HCT116 (cell line): ENCODE data around the gene FSTL4. TPM values are rescaled to one million over a fixed set of nuclear protein-coding genes. Genes with fewer than 3 reads are reported as not detected.

Experiments used
- ATAC-seq: fragments of 200-7000 bp; cut with Tn5 transposase; 2 replicates; pipeline ENCODE4 v1.9.1; 2020; ENCODE audit warnings: mild to moderate bottlenecking, moderate library complexity
- BruUV-seq: library from RNA; stranded (reverse); fragments of 400-500 nt; replicated peaks from 2 replicates; lab custom pipeline; 2021; lab: Mats Ljungman, UMichigan
- CTCF ChIA-PET: fragments of 300-600 bp; sonication (Branson Sonifier 250); formaldehyde crosslinking; loops from one replicate; lab custom pipeline; 2021; ENCODE audit warnings: antibody characterized with exemption; lab: Charles Lee
- POLR2A ChIA-PET: fragments of 300-600, 350-600 bp; sonication (Branson Sonifier 250); formaldehyde crosslinking; loops from one replicate; lab custom pipeline; 2021; ENCODE audit warnings: antibody characterized with exemption; lab: Charles Lee
- RAD21 ChIA-PET, 2 experiments: fragments of 300-600 bp; sonication (Branson Sonifier 250); formaldehyde crosslinking; loops; one replicate each; lab custom pipeline; 2023; ENCODE audit warnings: low total read pairs in 2 of 2; ENCODE audit not compliant: uncharacterized antibody in 2 of 2, unreplicated experiment in 2 of 2, low non-redundant PET in 1 of 2; lab: Charles Lee
- DNase-seq: peaks from one replicate; pipeline ENCODE4 v3.0.0-alpha.2; 2010; ENCODE audit warnings: low read depth, low spot score
- H2AFZ ChIP-seq: fragments of 200-600 bp; shearing (Covaris generic), sonication (generic); 2 replicates; pipeline ENCODE4 v1.6.1; 2017; ENCODE audit warnings: low read depth, mixed run types, mixed read lengths, antibody characterized with exemption, low read length; ENCODE audit not compliant: poor library complexity, severe bottlenecking
- H3K27ac ChIP-seq: 2 replicates; pipeline ENCODE4 v1.5.1; 2012; ENCODE audit warnings: low read depth, low read length
- H3K27me3 ChIP-seq: fragments of 200-600 bp; sonication (generic); 2 replicates; pipeline ENCODE4 v1.6.1; 2016; ENCODE audit warnings: mixed run types, low read length, mixed read lengths; ENCODE audit not compliant: insufficient read depth
- H3K36me3 ChIP-seq, 2 experiments: fragments of 200-500 bp in 1 of 2; fragments of 200-600 bp in 1 of 2; sonication (Bioruptor generic) in 1 of 2; sonication (generic) in 1 of 2; 2 replicates each; pipeline versions ENCODE4 v1.5.1 to v1.6.1; 2014 to 2016; ENCODE audit warnings: low read length in 2 of 2, inconsistent platforms in 1 of 2, mixed read lengths in 1 of 2, mixed run types in 1 of 2; ENCODE audit not compliant: insufficient read depth in 2 of 2, control insufficient read depth in 1 of 2
- H3K4me1 ChIP-seq, 2 experiments: fragments of 200-600 bp in 1 of 2; sonication (generic) in 1 of 2; 2 replicates each; pipeline versions ENCODE4 v1.5.1 to v1.6.1; 2012 to 2017; ENCODE audit warnings: low read length in 2 of 2, inconsistent platforms in 1 of 2, mild to moderate bottlenecking in 1 of 2, mixed read lengths in 1 of 2, mixed run types in 1 of 2, moderate library complexity in 1 of 2; ENCODE audit not compliant: insufficient read depth in 2 of 2, control insufficient read depth in 1 of 2
- H3K4me2 ChIP-seq: fragments of 200-600 bp; sonication (generic); 2 replicates; pipeline ENCODE4 v1.6.1; 2017; ENCODE audit warnings: mixed run types, low read length, mixed read lengths
- H3K4me3 ChIP-seq, 2 experiments: fragments of 200-600 bp in 1 of 2; sonication (generic) in 1 of 2; replicated peaks in 1 of 2; 2 replicates each; pipeline ENCODE4 v1.5.1; 2011 to 2016; ENCODE audit warnings: low read length in 2 of 2, control low read depth in 1 of 2, low read depth in 1 of 2, mild to moderate bottlenecking in 1 of 2, mixed read lengths in 1 of 2, mixed run types in 1 of 2
- H3K79me2 ChIP-seq: fragments of 200-600 bp; sonication (generic); 2 replicates; pipeline ENCODE4 v1.6.1; 2017; ENCODE audit warnings: mild to moderate bottlenecking, mixed run types, low read length, moderate library complexity, mixed read lengths; ENCODE audit not compliant: insufficient read depth
- H3K9ac ChIP-seq: fragments of 200-600 bp; sonication (generic); 2 replicates; pipeline ENCODE4 v1.6.1; 2016; ENCODE audit warnings: low read length, mixed read lengths
- H3K9me2 ChIP-seq: fragments of 200-600 bp; sonication (generic), shearing (Covaris generic); 2 replicates; pipeline ENCODE4 v1.6.1; 2017; ENCODE audit warnings: mixed run types, mild to moderate bottlenecking, moderate library complexity; ENCODE audit not compliant: insufficient read depth
- H3K9me3 ChIP-seq, 2 experiments: fragments of 200-500 bp in 1 of 2; fragments of 200-600 bp in 1 of 2; sonication (Bioruptor generic) in 1 of 2; sonication (generic) in 1 of 2; 2 replicates each; pipeline ENCODE4 v1.6.1; 2014 to 2017; ENCODE audit warnings: low read length in 2 of 2, mixed read lengths in 2 of 2, inconsistent platforms in 1 of 2, low read depth in 1 of 2, mild to moderate bottlenecking in 1 of 2, mixed run types in 1 of 2, moderate library complexity in 1 of 2; ENCODE audit not compliant: control insufficient read depth in 1 of 2, insufficient read depth in 1 of 2
- H4K20me1 ChIP-seq: fragments of 200-600 bp; sonication (generic), shearing (Covaris generic); 2 replicates; pipeline ENCODE4 v1.6.1; 2017; ENCODE audit warnings: mixed run types, mild to moderate bottlenecking, moderate library complexity; ENCODE audit not compliant: insufficient read depth
- ELF1 ChIP-seq: IDR thresholded peaks from 2 replicates; pipeline ENCODE4 v1.6.1; 2012; ENCODE audit warnings: low read depth, borderline replicate concordance
- MAX ChIP-seq: IDR thresholded peaks from 2 replicates; pipeline ENCODE4 v1.6.1; 2012
- POLR2A ChIP-seq: IDR thresholded peaks from 2 replicates; pipeline ENCODE4 v1.7.0; 2011; ENCODE audit warnings: borderline replicate concordance; ENCODE audit not compliant: insufficient read depth, insufficient read length; ENCODE audit errors: extremely low read depth
- RAD21 ChIP-seq: IDR thresholded peaks from 2 replicates; pipeline ENCODE4 v1.6.1; 2012; ENCODE audit warnings: low read depth, mild to moderate bottlenecking
- REST ChIP-seq: IDR thresholded peaks from 2 replicates; pipeline ENCODE4 v1.6.1; 2012; ENCODE audit warnings: low read depth
- SIN3A ChIP-seq: IDR thresholded peaks from 2 replicates; pipeline ENCODE4 v1.6.1; 2012; ENCODE audit warnings: low read depth
- SRF ChIP-seq: IDR thresholded peaks from 2 replicates; pipeline ENCODE4 v1.6.1; 2012; ENCODE audit warnings: low read depth
- YY1 ChIP-seq: IDR thresholded peaks from 2 replicates; pipeline ENCODE4 v1.6.1; 2011; ENCODE audit warnings: low read length, low read depth, moderate library complexity, mild to moderate bottlenecking; ENCODE audit not compliant: insufficient replicate concordance; ENCODE audit errors: extremely low read depth
- ZBTB33 ChIP-seq: IDR thresholded peaks from 2 replicates; pipeline ENCODE4 v1.6.1; 2011; ENCODE audit warnings: mild to moderate bottlenecking, low read length, moderate library complexity; ENCODE audit not compliant: insufficient replicate concordance; ENCODE audit errors: extremely low read depth
- ZFX ChIP-seq: fragments of 450-650 bp; IDR thresholded peaks from 2 replicates; pipeline ENCODE4 v1.6.1; 2017
- ZNF274 ChIP-seq: fragments of 200-500 bp; sonication (Bioruptor generic); IDR thresholded peaks from 2 replicates; pipeline ENCODE4 v1.6.1; 2014; ENCODE audit warnings: mild to moderate bottlenecking, low read depth, low read length, inconsistent platforms
- intact Hi-C: fragments of 100-400 bp; cut with micrococcal nuclease; formaldehyde crosslinking; loops from 2 replicates; pipeline ENCODE4 v1.10.0; 2022
- total RNA-seq: library from RNA; stranded (reverse); gene quantifications from one replicate; pipeline ENCODE4 v1.2.1, GENCODE V29; 2021; ENCODE audit not compliant: unreplicated experiment

Gene FSTL4
- total RNA-seq, 1 experiment from 2014 or later = 0.37 TPM

GRCh38 chr5:133406208-133406976 is 205.9 kb downstream of the FSTL4 start:
- no peak overlapping the region for H3K27ac ChIP-seq
- H3K27me3 ChIP-seq = 0 out of 2 replicates have a peak, but pooled peaks cover under 1% of the 10 kb centered on the region
- H3K9me3 ChIP-seq = no peaks in the 10 kb centered on the region
- no peaks in the 10 kb centered on the region for H3K79me2 ChIP-seq
- BruUV-seq = no TSS peak
- CTCF ChIA-PET = interaction anchor here (0.9 to 1.2 kb wide), 2 partner anchors 15 to 17 kb away, joined by 3 to 4 read pairs; no protein-coding TSS in a partner anchor
- H3K36me3 ChIP-seq = no peaks in the 10 kb centered on the region
- RAD21 ChIA-PET = no interaction called here
- H3K4me2 ChIP-seq = no peak overlapping the region
- H3K4me1 ChIP-seq = peaks cover under 1 to 3% of the 10 kb centered on the region in 2 experiments; a peak in 3 of 4 replicates
- H3K4me3 ChIP-seq = no peak overlapping the region
- no peaks in the 10 kb centered on the region for H3K9me2 ChIP-seq
- no peak overlapping the region for H3K9ac ChIP-seq
- no peak overlapping the region for H2AFZ ChIP-seq
- no peaks in the 10 kb centered on the region for H4K20me1 ChIP-seq
- TF ChIP-seq MAX (no peak), YY1 (no peak), SIN3A (no peak), SRF (no peak)
- intact Hi-C loops = no loop called here
- POLR2A ChIA-PET = no interaction called here
- no peak for ATAC-seq
- DNase-seq = no peak

- BruUV-seq = no TSS peak
- POLR2A ChIA-PET = no interaction called here
- no peak for TF ChIP-seq ELF1
- TF ChIP-seq POLR2A = no peak
- TF ChIP-seq YY1 = no peak
- TF ChIP-seq ZBTB33 = no peak
- TF ChIP-seq REST = no peak
- no peak for TF ChIP-seq ZFX
- TF ChIP-seq ZNF274 = no peak
- TF ChIP-seq RAD21 = no peak
These were observed 206.9 kb downstream of the FSTL4 start for GRCh38 chr5:133405275-133406034.

More at GRCh38 chr5:133405275-133406034, 206.9 kb downstream of the FSTL4 start:
- ATAC-seq (no peak), DNase-seq (no peak)
- no peak overlapping the region for H3K4me2 ChIP-seq
- no peaks in the 10 kb centered on the region for H4K20me1 ChIP-seq
- peaks cover 8 to 11% of the 10 kb centered on the region in 2 experiments for H3K4me1 ChIP-seq
- no peak overlapping the region for H2AFZ ChIP-seq
- no peak overlapping the region for H3K4me3 ChIP-seq
- ChIA-PET RAD21 (no interaction called here), CTCF (interaction anchor here (1.1 kb wide), 2 partner anchors 16 to 18 kb away, joined by 4 to 6 read pairs; no protein-coding TSS in a partner anchor)
- no peaks in the 10 kb centered on the region for H3K9me3 ChIP-seq
- no peaks in the 10 kb centered on the region for H3K9me2 ChIP-seq
- no peak overlapping the region for H3K27ac ChIP-seq
- H3K27me3 ChIP-seq = no peaks in the 10 kb centered on the region
- no peak overlapping the region for H3K9ac ChIP-seq
- intact Hi-C loops = no loop called here
- H3K36me3 ChIP-seq = no peaks in the 10 kb centered on the region
- H3K79me2 ChIP-seq = no peaks in the 10 kb centered on the region
